Lung (tissue), 12 donors: ENCODE data around the gene ARID1B. TPM values are rescaled to one million over a fixed set of nuclear protein-coding genes. Genes with fewer than 3 reads are reported as not detected.

Source experiments
- ATAC-seq: fragments of 200-7000 bp; cut with Tn5 transposase; one replicate; pipeline ENCODE4 v1.9.1; 2020; ENCODE audit warnings: moderate number of reproducible peaks; ENCODE audit not compliant: insufficient read depth, low FRiP score
- DNase-seq, 3 donors: peaks; one replicate each; pipeline ENCODE4 v3.0.0-alpha.2; 2013 to 2017
- H3K27ac ChIP-seq, 2 donors: one replicate each; pipeline ENCODE4 v1.5.1; 2013; ENCODE audit warnings: mild to moderate bottlenecking in 2 of 2, moderate library complexity in 2 of 2, control low read depth in 1 of 2, inconsistent platforms in 1 of 2, low read depth in 1 of 2, low read length in 1 of 2
- H3K27me3 ChIP-seq, 3 donors: one replicate each; pipeline ENCODE4 v1.5.1; 2013; ENCODE audit warnings: low read length in 2 of 3; ENCODE audit not compliant: control insufficient read depth in 3 of 3, insufficient read depth in 3 of 3
- H3K36me3 ChIP-seq, 4 donors: one replicate each; pipeline ENCODE4 v1.5.1; 2013; ENCODE audit warnings: low read length in 4 of 4, mild to moderate bottlenecking in 1 of 4, moderate library complexity in 1 of 4; ENCODE audit not compliant: control insufficient read depth in 4 of 4, insufficient read depth in 4 of 4
- H3K4me1 ChIP-seq, 5 donors: one replicate each; pipeline ENCODE4 v1.5.1; 2013; ENCODE audit warnings: low read length in 5 of 5, mild to moderate bottlenecking in 2 of 5, moderate library complexity in 1 of 5; ENCODE audit not compliant: control insufficient read depth in 5 of 5, insufficient read depth in 5 of 5
- H3K4me3 ChIP-seq: one replicate; pipeline ENCODE4 v1.5.1; 2013; ENCODE audit warnings: mild to moderate bottlenecking, control low read depth, moderate library complexity
- H3K9ac ChIP-seq, 2 donors: one replicate each; pipeline ENCODE4 v1.5.1; 2013; ENCODE audit warnings: low read length in 2 of 2, control low read depth in 1 of 2; ENCODE audit not compliant: insufficient read depth in 1 of 2
- H3K9me3 ChIP-seq, 4 donors: one replicate each; pipeline ENCODE4 v1.5.1; 2013; ENCODE audit warnings: low read length in 3 of 4, mild to moderate bottlenecking in 1 of 4, moderate library complexity in 1 of 4; ENCODE audit not compliant: control insufficient read depth in 4 of 4, insufficient read depth in 3 of 4
- CTCF ChIP-seq: IDR thresholded peaks from 2 replicates; pipeline ENCODE4 v1.5.1; 2012; ENCODE audit warnings: mild to moderate bottlenecking; ENCODE audit errors: control extremely low read depth, extremely low read depth
- WGBS, 2 donors: extraction: QIAGEN DNeasy Blood & Tissue Kit; methylation state at CpG; one replicate each; pipeline ENCODE4 v1.1.7; 2013; 5-methylcytosine and 5-hydroxymethylcytosine counted together
- polyA plus RNA-seq, 2 donors: library from polyadenylated mRNA; stranded (reverse); fragments of 200-250 nt; gene quantifications; one replicate each; pipeline ENCODE4 v1.2.1, GENCODE V29; 2013
- total RNA-seq, 2 donors: library from RNA; depleted of rRNA in 1 of 2; stranded (reverse); fragments of >200 nt in 1 of 2; gene quantifications; one replicate each; pipeline ENCODE4 v1.2.1, GENCODE V29; 2014 to 2021
- donor health status: control.
- donor health status: control.
- donor health status: Bipolar disorder and iron deficiency.
- donor health status: healthy.
- donor health status: DM: yes; HTN: yes; CAD: no.

Gene ARID1B
- total and polyA plus RNA-seq, 4 donors = 10.5 to 239 (median 50.9) TPM

- Histone ChIP-seq H3K9me3 (no peaks in the 10 kb centered on the region), H3K27me3 (no peaks in the 10 kb centered on the region), H3K9ac (no peak overlapping the region), H3K27ac (no peak overlapping the region), H3K4me3 (no peak overlapping the region), H3K4me1 (peaks cover 0 to 17% (median 5%) of the 10 kb centered on the region in 5 donors), H3K36me3 (no peaks in the 10 kb centered on the region)
- ATAC-seq (no peak), DNase-seq (no peak)
- 78 to 93% methylated on average over 8 of the region's 8 CpGs for WGBS, 2 donors
- TF ChIP-seq CTCF = no peak
These were observed 298.6 kb downstream of the ARID1B start for GRCh38 chr6:157075549-157076450.

GRCh38 chr6:157076451-157076822 is 299.3 kb downstream of the ARID1B start:
- DNase-seq (no peak), ATAC-seq (no peak)
- peaks cover 0 to 16% (median 3%) of the 10 kb centered on the region in 5 donors for H3K4me1 ChIP-seq
- no peaks in the 10 kb centered on the region for H3K36me3 ChIP-seq
- H3K4me3 ChIP-seq = no peak overlapping the region
- no peak for TF ChIP-seq CTCF
- H3K9ac ChIP-seq = no peak overlapping the region
- H3K27ac ChIP-seq = no peak overlapping the region
- H3K9me3 ChIP-seq = no peaks in the 10 kb centered on the region
- no peaks in the 10 kb centered on the region for H3K27me3 ChIP-seq

GRCh38 chr6:157077251-157077650 is 300.1 kb downstream of the ARID1B start:
- TF ChIP-seq CTCF = no peak
- WGBS, 2 donors = 93 to 96% methylated on average over 7 of the region's 7 CpGs
- no peak for ATAC-seq

More at GRCh38 chr6:157077251-157077650, 300.1 kb downstream of the ARID1B start:
- peaks cover 0 to 16% (median 3%) of the 10 kb centered on the region in 5 donors for H3K4me1 ChIP-seq
- H3K36me3 ChIP-seq = no peaks in the 10 kb centered on the region
- H3K9me3 ChIP-seq = no peaks in the 10 kb centered on the region
- no peak overlapping the region for H3K27ac ChIP-seq
- H3K4me3 ChIP-seq = no peak overlapping the region
- no peak for DNase-seq
- H3K27me3 ChIP-seq = no peaks in the 10 kb centered on the region
- H3K9ac ChIP-seq = no peak overlapping the region
